GM12865 (cell line): ENCODE measurements around the gene ABHD14A.

Experiments used
- DNase-seq: peaks from one replicate; pipeline ENCODE4 v3.0.0; 2010; ENCODE audit warnings: low read depth
- H3K4me3 ChIP-seq: 2 replicates; pipeline ENCODE4 v1.5.1; 2011; ENCODE audit warnings: mild to moderate bottlenecking, low read depth, low read length, control low read depth
- CTCF ChIP-seq: IDR thresholded peaks from 2 replicates; pipeline ENCODE4 v1.5.1; 2011; ENCODE audit warnings: low read length, control low read depth, low read depth, inconsistent platforms; ENCODE audit not compliant: insufficient read depth; ENCODE audit errors: missing control alignments

Gene ABHD14A

GRCh38 chr3:52023860-52024764, 49.2 kb downstream of the ABHD14A start:
- peak; percentile 83 for DNase-seq
- no peak overlapping the region for H3K4me3 ChIP-seq
- TF ChIP-seq CTCF: no peak

- TF ChIP-seq CTCF: no peak
- no peak for DNase-seq
- H3K4me3 ChIP-seq: no peak overlapping the region
Observed at GRCh38 chr3:52024765-52025452, 50.0 kb downstream of the ABHD14A start.

- no peak for DNase-seq
Observed at GRCh38 chr3:52025453-52025852, 50.6 kb downstream of the ABHD14A start.

DNA sequence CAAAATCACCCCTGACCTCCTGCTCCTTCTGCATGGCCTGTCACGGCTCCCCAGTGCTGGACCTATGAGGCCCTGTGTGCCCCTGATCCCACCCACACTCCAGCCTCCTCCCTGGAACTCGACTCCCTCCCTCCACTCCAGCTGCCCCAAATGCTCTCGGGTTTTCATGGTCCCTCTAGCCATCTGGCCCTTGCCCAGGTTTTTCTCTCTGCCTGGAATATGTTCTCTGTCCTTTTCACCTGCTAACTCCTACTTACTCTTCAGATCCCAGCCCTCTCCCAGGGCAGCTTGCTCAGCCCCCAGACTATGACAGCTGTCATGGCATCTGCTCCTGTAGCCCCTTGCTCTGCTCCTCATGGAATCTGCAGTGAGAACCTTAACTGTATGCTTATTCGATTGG, 51.2 kb downstream of the ABHD14A start:
- no peak for DNase-seq
- TF ChIP-seq CTCF: no peak
- H3K4me3 ChIP-seq: no peak overlapping the region

More at GRCh38 chr3:52025453-52025852, 50.6 kb downstream of the ABHD14A start:
- TF ChIP-seq CTCF: no peak
- no peak overlapping the region for H3K4me3 ChIP-seq

GRCh38 chr3:52028572-52028971, 53.7 kb downstream of the ABHD14A start:
- no peak for DNase-seq
- TF ChIP-seq CTCF: no peak

DNA sequence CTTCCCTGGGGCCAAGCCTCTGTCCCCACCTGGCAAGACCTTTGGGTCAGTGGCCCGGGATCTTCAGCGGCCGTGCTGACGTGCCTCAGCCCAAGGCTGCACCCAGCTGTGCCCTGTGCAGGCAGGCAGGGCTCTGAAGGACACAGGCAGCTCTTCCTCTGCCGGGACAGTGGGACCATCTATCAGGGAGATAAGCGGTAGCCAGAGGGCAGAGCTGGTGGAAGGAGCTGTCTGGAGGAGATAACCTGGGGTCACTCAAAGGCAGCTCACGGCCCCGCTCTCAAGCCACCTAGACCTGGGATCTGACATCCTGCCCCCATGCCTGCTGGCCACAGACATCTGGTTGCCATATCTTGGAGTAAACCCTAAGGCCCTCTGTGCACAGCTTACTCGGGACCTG, 54.2 kb downstream of the ABHD14A start:
- DNase-seq: no peak
- TF ChIP-seq CTCF: no peak
- H3K4me3 ChIP-seq: no peak overlapping the region

More at GRCh38 chr3:52028572-52028971, 53.7 kb downstream of the ABHD14A start:
- no peak overlapping the region for H3K4me3 ChIP-seq
